Thyroid gland (tissue), 4 donors: ENCODE data around the gene ZNF365. TPM values are rescaled to one million over a fixed set of nuclear protein-coding genes. Genes with fewer than 3 reads are reported as not detected.

ENCODE experiments used
- DNase-seq, 2 donors: peaks; one replicate each; pipeline ENCODE4 v3.0.0-alpha.2; 2019
- H3K27ac ChIP-seq, 3 donors: fragments of 200-600 bp; sonication (generic); 1 replicate in 2 of 3; 2 replicates in 1 of 3; pipeline ENCODE4 v1.5.1; 2016 to 2019; ENCODE audit warnings: mild to moderate bottlenecking in 1 of 3, moderate library complexity in 1 of 3
- H3K27me3 ChIP-seq: fragments of 200-600 bp; sonication (generic); one replicate; pipeline ENCODE4 v1.5.1; 2019
- H3K36me3 ChIP-seq, 2 donors: fragments of 200-600 bp; sonication (generic); one replicate each; pipeline ENCODE4 v1.5.1; 2016 to 2019
- H3K4me1 ChIP-seq, 2 donors: fragments of 200-600 bp; sonication (generic); one replicate each; pipeline ENCODE4 v1.5.1; 2017 to 2019
- H3K4me3 ChIP-seq, 3 donors: fragments of 200-600 bp; sonication (generic); replicated peaks in 1 of 3; 1 replicate in 2 of 3; 2 replicates in 1 of 3; pipeline ENCODE4 v1.5.1; 2016; ENCODE audit warnings: mild to moderate bottlenecking in 1 of 3
- H3K9me3 ChIP-seq: fragments of 200-600 bp; sonication (generic); one replicate; pipeline ENCODE4 v1.5.1; 2017
- POLR2A ChIP-seq, 2 donors: fragments of 450-650 bp; IDR thresholded peaks; one replicate each; pipeline ENCODE4 v1.6.1; 2017; ENCODE audit warnings: antibody characterized with exemption in 2 of 2, mild to moderate bottlenecking in 2 of 2, moderate library complexity in 1 of 2
- WGBS, 2 donors: methylation state at CpG; one replicate each; pipeline ENCODE4 v1.1.5; 2017; 5-methylcytosine and 5-hydroxymethylcytosine counted together
- intact Hi-C: fragments of 100-400 bp; cut with DNase I; formaldehyde crosslinking; loops from one replicate; pipeline ENCODE4 v1.15.1; 2023
- total RNA-seq, 4 donors: library from RNA; depleted of rRNA; stranded (reverse); fragments of >200 nt; gene quantifications; one replicate each; pipeline ENCODE4 v1.2.3, GENCODE V29; 2016
- TF ChIP-seq, protein P1 (sequence below), 6 experiments: fragments of 200-600 bp in 3 of 6; fragments of 450-650 bp in 3 of 6; sonication (generic) in 3 of 6; IDR thresholded peaks; one replicate each; pipeline ENCODE4 v1.5.1; 2016 to 2019; ENCODE audit warnings: antibody characterized with exemption in 6 of 6, mild to moderate bottlenecking in 2 of 6, inconsistent platforms in 1 of 6, moderate library complexity in 1 of 6

ZNF365 gene
- total RNA-seq, 4 donors from 2014 or later, result 0.63 to 1.2 TPM; not detected in 2

DNA sequence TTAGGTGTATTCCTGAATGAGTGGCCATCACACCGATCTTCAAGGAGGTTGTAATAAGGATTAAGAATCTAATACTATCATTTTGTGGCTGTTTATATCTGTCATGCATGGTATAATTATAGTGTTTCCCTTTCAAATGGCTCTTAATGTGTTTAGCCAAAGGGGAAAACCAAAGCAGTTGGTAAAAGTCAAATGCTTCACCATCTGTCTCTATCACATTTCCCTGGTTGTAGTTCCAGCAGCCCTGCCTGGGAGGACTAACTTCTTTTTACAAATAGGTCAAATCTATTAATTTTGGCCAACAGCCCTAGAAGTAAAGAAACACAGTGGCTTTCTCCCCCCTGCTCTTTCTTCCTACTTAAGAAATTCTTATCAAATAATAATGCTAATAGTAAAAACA is 56.7 kb downstream of the ZNF365 start:
- no peaks in the 10 kb centered on the region for H3K27me3 ChIP-seq
- no peaks in the 10 kb centered on the region for H3K9me3 ChIP-seq
- WGBS, 2 donors, result 82 to 89% methylated on average over 1 of the region's 1 CpG
- intact Hi-C loops, result no loop called here
- TF ChIP-seq POLR2A (IDR thresholded peaks at IDR 0.05), result no peak
- TF ChIP-seq, protein P1, sequence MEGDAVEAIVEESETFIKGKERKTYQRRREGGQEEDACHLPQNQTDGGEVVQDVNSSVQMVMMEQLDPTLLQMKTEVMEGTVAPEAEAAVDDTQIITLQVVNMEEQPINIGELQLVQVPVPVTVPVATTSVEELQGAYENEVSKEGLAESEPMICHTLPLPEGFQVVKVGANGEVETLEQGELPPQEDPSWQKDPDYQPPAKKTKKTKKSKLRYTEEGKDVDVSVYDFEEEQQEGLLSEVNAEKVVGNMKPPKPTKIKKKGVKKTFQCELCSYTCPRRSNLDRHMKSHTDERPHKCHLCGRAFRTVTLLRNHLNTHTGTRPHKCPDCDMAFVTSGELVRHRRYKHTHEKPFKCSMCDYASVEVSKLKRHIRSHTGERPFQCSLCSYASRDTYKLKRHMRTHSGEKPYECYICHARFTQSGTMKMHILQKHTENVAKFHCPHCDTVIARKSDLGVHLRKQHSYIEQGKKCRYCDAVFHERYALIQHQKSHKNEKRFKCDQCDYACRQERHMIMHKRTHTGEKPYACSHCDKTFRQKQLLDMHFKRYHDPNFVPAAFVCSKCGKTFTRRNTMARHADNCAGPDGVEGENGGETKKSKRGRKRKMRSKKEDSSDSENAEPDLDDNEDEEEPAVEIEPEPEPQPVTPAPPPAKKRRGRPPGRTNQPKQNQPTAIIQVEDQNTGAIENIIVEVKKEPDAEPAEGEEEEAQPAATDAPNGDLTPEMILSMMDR (IDR thresholded peaks at IDR 0.05), result no peak
- no peak for DNase-seq
- H3K4me1 ChIP-seq, result no peaks in the 10 kb centered on the region
- no peak overlapping the region for H3K4me3 ChIP-seq
- H3K27ac ChIP-seq, result no peak overlapping the region
- H3K36me3 ChIP-seq, result no peaks in the 10 kb centered on the region

- Histone ChIP-seq H3K27ac (no peak overlapping the region), H3K27me3 (no peaks in the 10 kb centered on the region), H3K4me3 (no peak overlapping the region), H3K36me3 (no peaks in the 10 kb centered on the region), H3K4me1 (no peaks in the 10 kb centered on the region), H3K9me3 (no peaks in the 10 kb centered on the region)
- intact Hi-C loops, result no loop called here
- DNase-seq, result no peak
- WGBS, 2 donors, result 58 to 66% methylated on average over 5 of the region's 5 CpGs
- no peak for TF ChIP-seq POLR2A (IDR thresholded peaks at IDR 0.05)
- TF ChIP-seq, protein P1 (IDR thresholded peaks at IDR 0.05), result no peak
These were observed 59.1 kb downstream of the ZNF365 start for GRCh38 chr10:62433181-62433692.

DNA sequence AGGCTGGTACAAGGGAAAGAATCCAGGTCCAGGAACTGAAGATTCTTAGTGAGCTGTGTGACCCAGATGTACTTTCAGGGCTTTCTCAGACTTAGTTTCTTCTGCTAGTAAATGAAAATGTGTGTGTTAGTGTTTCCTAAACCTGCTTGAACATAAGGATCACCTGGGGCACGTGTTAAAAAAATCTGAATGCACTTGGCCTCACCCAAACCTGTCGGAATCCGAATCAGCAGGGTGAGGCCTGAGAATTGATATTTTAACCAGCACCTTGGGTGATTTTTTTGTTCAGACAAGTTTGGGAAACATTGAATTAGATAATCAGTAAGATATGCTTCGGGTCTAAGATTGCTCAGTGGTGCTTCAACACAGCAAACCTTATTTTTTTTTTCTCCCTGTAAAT is 59.7 kb downstream of the ZNF365 start:
- H3K4me3 ChIP-seq, result no peak overlapping the region
- intact Hi-C loops, result no loop called here
- H3K9me3 ChIP-seq, result no peaks in the 10 kb centered on the region
- WGBS, 2 donors, result 90 to 93% methylated on average over 4 of the region's 4 CpGs
- H3K27ac ChIP-seq, result no peak overlapping the region
- no peaks in the 10 kb centered on the region for H3K4me1 ChIP-seq
- TF ChIP-seq, protein P1 (IDR thresholded peaks at IDR 0.05), result no peak
- no peak for TF ChIP-seq POLR2A (IDR thresholded peaks at IDR 0.05)
- no peaks in the 10 kb centered on the region for H3K27me3 ChIP-seq
- H3K36me3 ChIP-seq, result no peaks in the 10 kb centered on the region
- DNase-seq, result no peak

DNA sequence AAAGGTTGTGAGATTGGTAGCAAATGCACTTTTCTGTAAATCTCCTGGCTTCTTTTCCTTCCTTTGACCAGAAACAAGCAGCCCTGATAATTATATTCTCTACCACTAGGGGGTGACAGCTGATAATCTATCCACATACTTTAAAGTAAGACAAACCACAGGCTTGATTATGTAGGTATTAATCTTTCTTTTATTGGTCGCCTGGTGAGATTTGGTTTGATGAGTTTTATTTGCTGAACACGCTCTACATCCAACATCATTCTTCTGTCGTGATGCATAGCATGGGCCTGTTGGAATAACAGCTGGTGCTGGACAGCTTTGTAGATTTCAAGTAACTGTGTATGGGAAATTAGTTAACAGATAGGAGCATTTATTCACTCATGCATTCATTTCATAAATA is 63.5 kb downstream of the ZNF365 start:
- no peak for DNase-seq
- H3K27ac ChIP-seq, result no peak overlapping the region
- H3K36me3 ChIP-seq, result no peaks in the 10 kb centered on the region
- H3K9me3 ChIP-seq, result no peaks in the 10 kb centered on the region
- intact Hi-C loops, result no loop called here
- WGBS, 2 donors, result 14 to 18% methylated on average over 3 of the region's 3 CpGs
- no peak overlapping the region for H3K4me3 ChIP-seq
- no peaks in the 10 kb centered on the region for H3K4me1 ChIP-seq
- H3K27me3 ChIP-seq, result no peaks in the 10 kb centered on the region
- TF ChIP-seq, protein P1 (IDR thresholded peaks at IDR 0.05), result peak; percentile 51 to 71 (median 68)
- TF ChIP-seq POLR2A (IDR thresholded peaks at IDR 0.05), result no peak

- no peak for TF ChIP-seq POLR2A (IDR thresholded peaks at IDR 0.05)
- TF ChIP-seq, protein P1 (IDR thresholded peaks at IDR 0.05), result no peak
- 24 to 34% methylated on average over 3 of the region's 3 CpGs for WGBS, 2 donors
- no peaks in the 10 kb centered on the region for H3K4me1 ChIP-seq
- no peak overlapping the region for H3K4me3 ChIP-seq
- intact Hi-C loops, result loop anchor here (10.0 kb wide), 1 partner anchor 643 kb away; no protein-coding TSS in a partner anchor
- no peaks in the 10 kb centered on the region for H3K9me3 ChIP-seq
- no peaks in the 10 kb centered on the region for H3K36me3 ChIP-seq
- H3K27me3 ChIP-seq, result no peaks in the 10 kb centered on the region
- no peak for DNase-seq
- no peak overlapping the region for H3K27ac ChIP-seq
These were observed 67.8 kb downstream of the ZNF365 start for GRCh38 chr10:62442006-62442405.
